IPS DF 19.7 (cell line): ENCODE results near the gene ADAMTSL1.

ENCODE experiments used
- DNase-seq: peaks from one replicate; pipeline ENCODE4 v3.0.0-alpha.2; 2013; ENCODE audit warnings: low read depth, low spot score

The ADAMTSL1 gene

DNA sequence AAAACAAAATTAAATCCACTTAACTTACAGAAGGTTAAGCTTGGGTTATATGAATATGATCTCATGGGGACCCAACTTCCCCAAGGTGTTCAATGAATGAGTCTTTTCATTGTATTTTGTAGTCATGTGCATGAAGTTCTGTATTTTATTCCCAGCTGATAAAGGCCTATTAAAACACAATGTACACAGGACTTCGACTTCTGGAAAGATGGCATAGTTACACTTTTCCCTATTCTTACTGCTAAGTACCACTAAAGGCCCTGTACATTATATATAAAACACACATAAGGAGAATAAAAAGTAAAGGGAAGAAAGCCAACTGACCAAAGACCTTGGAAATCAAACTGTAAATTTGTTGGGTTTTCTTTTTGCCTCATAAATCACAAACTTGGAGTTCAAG lies 336.6 kb downstream of the ADAMTSL1 start:
- DNase-seq = no peak

DNA sequence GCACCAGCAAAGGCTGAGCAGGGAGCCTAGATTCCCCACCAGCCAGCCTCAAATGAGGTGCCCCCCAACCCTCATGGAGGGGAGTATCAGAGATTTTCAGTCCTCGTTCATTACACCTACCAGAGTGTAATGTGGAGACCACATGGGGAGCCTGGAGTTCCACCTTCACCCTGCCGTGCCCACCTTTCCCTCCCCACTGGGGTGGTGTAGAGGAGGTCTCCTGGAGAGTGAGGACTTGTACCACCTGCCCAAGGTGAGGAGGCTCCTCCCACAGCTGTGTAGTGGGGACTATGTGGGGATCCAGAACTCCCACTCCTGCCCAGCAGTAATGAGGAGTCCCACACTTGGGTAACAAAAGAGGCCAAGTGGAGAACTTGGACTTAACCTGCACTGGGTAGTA lies 337.2 kb downstream of the ADAMTSL1 start:
- DNase-seq = no peak

DNA sequence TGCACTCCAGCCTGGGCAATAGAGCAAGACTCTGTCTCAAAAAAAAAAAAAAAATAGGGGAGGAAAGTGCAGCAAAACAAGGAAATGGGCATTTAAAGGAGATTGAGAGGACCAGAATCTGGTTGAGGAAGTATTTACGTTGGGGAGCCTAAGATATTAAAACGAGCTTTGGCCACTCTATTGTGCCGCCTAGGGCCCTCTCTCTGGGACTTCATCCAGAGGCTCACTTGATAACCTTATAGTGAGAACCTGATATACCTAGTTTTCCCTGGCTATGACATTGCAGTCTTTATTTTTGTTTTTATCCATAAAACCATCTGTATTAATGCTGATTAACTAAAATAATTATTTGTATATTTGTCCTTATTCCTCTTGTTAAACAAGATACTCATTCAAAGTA lies 345.5 kb downstream of the ADAMTSL1 start:
- DNase-seq = no peak

DNA sequence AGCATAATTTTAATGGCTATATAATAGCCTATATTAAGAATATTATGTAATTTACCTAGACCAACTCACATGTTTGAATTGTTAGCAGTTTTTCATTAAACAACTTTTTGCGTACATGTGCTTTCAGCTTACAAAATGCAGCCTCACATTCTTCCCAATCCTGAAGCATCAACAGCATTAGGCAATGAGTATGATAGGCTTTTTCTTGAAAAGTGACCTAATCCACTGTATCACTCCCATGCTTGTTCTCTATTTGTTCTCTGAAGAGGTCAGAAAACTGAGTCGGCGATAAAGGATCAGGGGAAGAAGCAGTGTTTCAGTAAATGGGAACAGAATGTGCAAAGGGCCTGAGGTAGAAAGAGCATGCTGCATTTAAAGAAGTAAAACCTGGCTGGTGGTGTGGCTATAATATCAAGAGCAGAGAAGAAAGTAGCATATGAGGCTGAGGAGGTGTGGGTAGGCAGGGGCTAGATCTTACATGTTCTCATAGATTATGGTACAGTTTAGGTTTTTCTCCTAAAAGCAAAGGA lies 346.7 kb downstream of the ADAMTSL1 start:
- no peak for DNase-seq

DNA sequence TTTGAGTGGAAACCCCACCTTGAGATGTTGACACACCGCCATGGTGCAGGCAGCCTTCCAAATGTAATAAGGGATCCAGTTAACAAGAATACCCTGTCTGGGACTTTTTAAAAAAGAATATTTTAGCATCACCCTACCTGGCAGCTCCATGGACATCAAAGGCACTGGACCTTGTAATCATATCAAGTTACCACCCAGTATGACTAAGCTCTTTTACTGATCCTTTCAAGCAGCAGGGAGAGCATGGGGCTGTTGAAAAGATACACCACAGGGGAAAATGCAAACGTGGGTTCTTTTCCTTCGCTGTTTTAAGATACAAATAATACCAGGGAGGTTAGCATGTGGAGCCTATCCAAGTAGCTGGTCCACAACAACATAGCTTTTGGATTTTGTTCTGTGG lies 347.8 kb downstream of the ADAMTSL1 start:
- no peak for DNase-seq

DNA sequence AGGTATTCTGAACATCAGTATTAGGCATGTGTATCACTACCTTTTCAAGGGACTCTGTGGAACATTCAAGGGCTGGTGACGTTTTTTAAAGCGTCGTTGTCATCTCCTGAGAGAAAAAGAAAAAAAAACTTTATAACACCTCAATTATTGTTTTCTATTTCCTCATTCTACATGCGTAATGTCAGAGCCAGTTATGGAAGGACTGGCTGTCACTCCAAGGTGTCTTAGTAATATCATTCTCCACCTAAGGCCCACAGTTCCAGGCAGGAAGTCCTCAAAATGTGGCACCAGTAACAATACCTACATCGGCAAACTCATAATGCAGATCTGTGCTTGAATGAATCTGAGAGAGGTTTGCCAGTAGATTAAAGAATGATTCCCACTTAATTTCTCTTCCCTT lies 348.9 kb downstream of the ADAMTSL1 start:
- no peak for DNase-seq

DNA sequence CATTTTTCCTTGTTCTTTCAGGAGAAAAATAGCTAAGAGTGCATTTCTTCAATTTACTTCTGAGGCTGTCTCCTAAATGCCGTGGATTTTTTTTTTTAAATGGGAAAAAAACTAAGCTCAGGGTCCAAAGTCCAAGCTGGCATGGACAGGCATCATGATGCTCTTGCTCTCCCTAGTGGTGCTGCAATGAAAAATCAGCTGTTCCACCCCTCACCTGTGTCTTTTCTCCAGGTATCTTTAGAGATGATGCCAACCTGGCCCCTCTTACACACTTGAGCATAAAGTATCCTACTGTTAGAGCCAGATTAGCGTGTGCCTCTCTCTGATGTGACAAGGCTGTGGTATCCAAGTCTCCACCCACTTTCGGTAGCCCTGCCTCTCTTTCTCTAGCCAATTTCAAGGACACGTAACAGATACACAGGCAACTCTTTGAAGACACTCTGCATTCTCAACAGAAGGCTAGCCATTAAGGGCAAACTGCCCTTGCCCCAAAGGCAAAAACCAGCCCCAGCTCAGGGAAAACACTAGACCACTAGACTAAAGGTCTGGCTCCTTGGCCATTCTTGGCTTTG lies 350.2 kb downstream of the ADAMTSL1 start:
- no peak for DNase-seq

DNA sequence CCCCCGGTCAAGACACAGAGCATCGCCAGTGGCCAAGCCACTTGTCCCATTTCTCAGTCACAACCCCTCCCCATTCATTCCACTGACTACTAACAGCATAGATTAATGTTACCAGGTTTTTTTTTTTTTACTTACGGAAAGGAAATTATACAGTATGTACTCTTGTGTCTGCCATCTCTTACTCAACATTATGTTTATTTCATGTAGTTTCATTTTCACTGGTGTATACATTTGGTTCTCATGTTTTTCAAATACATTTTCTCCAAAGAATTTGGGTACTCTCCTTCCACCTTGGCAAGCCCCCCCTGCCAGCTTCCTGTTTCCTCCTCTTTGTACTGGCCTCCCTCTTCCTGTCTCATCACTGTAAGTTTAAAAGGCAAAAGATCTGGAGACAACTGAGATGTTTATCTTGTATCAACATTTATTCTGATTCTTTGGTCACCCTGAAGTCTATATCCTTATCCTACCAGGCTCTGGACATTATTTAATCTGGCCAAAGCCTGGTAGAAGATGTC lies 351.8 kb downstream of the ADAMTSL1 start:
- DNase-seq = no peak

DNA sequence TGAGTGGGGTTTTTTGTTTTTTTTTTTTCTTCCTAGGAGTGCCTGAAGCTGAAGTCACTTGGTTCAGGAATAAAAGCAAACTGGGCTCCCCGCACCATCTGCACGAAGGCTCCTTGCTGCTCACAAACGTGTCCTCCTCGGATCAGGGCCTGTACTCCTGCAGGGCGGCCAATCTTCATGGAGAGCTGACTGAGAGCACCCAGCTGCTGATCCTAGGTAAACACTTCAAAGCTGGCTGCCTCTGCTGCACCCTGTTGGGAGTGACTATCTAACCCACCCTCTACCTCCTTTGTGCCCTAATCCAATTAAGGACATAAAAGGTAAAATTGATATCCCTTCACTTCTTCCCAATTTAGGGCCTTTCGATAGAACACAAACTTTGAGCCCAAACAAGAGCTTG lies 352.3 kb downstream of the ADAMTSL1 start:
- no peak for DNase-seq

DNA sequence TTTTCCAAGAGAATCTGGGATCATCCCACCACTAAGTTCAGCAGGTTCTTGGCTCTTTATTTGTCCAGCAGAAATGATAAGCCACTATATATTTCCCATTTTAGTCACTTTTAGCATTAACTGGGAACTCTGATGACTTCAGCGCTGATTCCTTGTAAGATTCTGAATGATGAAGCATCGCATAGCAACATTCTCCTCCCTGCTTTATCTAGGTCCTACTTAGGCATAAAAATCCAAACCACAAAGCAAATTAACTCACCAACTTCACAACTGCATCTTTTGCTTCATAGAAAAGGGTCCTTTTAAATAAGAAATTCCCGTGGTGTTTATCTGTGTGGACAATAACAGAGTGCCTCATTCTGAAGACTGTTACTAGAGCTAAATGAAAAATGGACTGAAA lies 355.1 kb downstream of the ADAMTSL1 start:
- no peak for DNase-seq

DNA sequence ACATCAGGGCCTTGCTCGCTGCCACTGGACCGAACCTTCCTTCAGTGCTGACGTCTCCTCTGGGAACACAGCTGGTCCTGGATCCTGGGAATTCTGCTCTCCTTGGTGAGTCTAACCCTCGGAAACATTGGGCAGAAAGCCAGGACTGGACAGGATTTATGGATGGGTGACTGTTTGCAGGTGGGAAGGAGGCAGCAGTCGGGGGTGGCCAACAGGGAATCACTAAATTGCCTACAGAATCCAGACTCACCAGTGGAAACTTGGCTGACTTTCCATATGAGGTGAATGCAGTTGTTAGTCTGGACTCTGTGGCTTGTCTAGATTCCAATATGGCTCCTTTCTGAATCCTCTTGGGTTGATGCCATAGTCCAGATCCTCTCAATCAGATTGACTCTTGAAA lies 355.9 kb downstream of the ADAMTSL1 start:
- no peak for DNase-seq

DNA sequence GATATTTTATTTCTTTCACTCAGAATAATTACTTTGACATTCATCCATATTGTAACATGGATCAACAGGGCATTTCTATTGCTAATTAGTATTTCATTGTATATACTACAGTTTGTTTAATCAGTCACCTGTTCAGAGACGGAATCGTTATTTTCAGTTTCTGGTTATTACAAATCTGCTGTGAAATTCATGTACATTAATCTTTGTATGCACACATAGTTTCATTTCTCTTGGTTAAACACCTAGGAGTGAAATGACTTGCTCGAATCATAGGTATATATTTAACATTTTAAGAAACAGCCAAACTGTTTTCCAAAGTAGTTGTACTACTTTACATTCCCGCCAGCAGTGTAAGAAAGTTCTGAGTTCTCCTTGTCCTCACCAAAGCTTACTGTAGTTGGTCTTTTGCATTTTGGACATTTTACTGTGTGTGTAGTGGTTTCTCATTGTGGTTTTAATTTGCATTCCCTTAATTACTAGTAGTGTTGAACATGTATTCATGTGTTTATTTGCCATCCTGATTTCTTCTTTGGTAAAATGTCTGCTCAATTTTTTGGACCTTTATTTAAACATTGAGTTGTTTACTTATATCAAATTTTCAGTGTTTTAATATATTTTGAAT lies 360.9 kb downstream of the ADAMTSL1 start:
- no peak for DNase-seq

DNA sequence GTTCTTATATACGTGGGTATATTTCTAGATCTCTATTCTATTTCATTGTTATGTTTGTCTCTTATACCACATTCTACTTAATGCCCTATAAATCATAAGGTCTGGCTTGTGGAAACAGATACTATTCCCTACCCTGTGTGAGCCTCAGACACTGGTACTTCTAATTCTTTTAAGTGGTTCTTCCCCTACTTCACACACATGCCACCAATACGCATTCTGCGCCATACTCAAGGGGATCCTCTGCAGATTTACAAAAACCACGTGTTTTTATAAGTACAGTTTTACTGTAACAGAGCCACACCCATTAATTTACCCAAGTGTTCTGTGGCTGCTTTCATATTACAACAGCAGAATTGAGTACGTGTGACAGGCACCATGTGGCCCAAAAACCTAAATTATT lies 363.4 kb downstream of the ADAMTSL1 start:
- no peak for DNase-seq

DNA sequence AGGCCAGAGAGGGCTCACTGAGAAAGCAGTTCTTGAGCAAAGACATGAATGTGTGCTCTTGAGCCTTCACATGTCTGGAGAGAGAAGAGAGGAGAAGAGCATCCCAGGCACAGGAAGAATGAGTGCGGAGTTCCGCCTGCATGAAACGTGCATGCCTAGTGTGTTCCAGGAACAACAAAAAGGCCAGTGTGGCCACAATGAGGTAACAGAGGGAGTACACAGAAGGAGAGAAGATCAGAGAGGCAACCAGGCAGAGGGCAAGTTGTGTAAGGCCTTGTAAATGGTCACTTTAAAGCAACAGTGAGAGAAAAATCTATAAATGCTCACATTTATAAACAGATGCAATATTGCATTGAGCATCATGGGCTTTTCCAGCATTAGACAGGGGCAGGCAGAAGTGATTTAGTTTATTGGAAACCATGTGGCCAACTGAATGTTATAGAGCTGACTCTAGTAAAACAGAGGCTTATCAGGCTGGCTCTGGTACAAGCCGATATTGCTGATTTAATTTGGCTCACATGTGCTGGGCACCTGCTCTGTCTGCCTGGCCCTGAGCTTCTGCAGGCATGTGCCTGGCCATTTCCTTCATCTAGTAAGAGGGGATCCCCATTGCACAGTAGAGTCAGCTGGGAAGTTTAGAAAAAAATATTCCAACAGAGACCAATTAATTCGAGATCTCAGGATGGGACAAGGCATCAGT lies 373.8 kb downstream of the ADAMTSL1 start:
- no peak for DNase-seq

DNA sequence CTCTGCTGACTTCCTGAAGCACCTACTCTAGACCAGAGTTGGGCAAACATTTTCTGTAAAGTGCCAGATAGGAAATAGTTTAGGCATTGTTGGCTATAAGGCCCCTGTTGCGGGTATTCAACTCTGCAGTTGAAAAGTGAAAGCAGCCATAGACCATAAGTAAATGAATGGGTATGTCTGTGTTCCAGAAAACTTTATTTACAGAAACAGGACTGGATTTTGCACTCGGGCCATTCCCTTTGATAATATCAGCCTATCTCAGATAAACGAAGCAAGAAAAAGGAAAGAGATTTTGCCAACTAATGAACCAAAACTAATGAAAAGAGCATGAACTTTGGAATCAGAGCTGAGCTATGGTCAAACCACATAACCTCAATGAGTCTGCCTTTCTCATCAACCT lies 374.7 kb downstream of the ADAMTSL1 start:
- no peak for DNase-seq

DNA sequence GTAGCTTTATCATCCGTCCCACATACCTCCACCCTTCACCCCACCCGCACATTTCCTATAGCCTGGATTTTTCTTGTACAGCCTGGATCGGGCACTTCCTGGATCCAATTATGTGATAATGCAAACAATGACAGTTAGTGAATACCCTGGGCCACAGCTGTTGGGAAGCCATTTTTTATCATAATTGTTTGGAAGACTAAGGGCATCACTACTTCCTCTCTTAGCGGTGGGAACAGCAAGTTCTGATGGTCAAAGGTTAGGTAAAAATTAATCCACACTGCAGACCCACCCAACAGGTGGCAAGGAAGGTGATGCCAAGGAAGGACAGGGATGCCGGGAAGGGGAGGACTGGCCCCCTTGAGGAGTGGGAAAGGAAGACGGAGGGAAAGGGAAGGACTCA lies 375.3 kb downstream of the ADAMTSL1 start:
- DNase-seq = no peak

DNA sequence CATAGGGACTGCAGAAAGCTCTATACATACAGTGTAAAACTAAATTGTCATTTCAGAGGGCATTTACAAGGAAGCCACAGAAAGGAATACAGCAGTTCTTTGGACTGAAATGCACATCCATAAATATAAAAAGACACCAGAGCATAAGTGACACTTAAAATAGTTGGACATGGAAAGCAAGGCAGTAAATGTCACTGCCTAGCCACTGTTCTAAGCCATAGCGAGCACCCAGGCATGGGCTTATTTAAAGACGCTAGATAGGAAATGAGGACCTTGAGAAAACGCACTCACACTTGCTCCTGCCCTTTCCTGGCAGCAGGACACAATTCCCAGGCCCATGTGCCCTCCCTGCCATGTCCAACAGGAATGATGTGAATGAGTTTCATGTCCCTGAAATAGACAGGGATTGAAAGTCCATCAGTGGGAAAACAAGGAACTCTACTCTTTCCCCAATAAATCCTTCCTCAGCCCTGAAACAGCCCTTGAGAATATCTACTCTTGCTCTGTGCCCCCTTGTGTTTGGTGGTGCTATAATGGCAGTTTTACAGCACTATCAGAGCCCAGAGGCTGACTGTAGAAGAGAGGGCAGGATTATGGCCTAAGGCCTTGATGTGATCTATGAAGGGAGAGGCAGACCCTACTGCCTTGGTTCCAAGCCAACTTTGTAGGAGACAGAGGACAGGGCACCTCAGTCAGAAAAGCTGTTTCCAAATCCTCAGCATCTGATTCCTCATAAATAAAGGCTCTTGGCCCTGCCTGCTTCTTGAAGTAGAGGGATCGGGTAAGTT lies 376.1 kb downstream of the ADAMTSL1 start:
- no peak for DNase-seq

DNA sequence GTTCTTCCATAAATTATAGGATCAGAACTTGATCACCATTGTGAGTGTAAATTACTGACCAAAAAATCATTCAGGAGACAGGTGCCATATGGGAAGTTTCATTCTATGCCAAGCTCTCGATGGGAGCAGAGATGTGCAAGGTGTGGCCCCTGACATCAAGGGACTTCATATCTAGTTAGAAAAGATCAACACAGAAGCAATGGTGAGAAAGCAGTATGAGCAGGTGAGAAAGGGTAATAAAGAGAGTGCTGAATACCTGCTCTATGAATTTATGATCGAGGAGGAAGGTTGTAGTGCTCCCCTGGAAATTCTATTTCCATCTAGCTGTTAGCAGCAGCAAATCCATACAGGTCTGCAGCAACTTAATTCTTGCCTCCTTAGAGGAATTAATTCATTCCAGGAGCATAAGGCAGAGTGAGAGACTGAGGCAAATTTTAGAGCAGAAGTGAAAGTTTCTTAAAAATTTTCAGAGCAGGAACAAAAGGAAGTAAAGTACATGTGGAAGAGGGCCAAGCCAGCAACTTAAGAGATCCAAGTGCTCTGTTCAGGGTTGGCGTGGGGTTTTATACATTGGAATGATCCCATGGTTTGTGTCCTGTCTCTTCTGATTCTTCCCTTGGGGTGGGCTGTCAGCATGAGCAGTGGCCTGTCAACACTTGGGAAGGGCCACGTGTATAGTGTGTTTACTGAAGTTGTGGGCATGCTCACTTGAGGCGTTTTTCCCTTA lies 377.3 kb downstream of the ADAMTSL1 start:
- no peak for DNase-seq

DNA sequence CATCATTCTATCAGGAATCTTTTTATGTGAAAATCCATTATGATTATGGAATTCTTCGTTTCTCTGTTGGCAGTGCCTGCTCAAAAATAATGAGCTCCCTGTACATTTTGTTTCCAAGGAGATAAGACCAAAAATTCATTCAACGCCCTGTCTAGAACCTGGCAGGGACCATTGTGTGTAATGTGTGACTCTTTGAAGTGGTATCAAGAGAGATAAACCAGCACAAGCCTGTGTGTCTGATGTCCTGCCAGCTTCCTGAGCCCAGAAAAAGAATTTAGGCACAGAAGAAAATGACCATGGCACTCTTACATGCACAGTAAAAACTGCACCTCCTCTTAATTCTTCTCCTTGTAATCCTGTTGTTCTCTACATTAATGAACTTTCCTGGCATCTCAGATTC lies 381.7 kb downstream of the ADAMTSL1 start:
- DNase-seq = no peak

DNA sequence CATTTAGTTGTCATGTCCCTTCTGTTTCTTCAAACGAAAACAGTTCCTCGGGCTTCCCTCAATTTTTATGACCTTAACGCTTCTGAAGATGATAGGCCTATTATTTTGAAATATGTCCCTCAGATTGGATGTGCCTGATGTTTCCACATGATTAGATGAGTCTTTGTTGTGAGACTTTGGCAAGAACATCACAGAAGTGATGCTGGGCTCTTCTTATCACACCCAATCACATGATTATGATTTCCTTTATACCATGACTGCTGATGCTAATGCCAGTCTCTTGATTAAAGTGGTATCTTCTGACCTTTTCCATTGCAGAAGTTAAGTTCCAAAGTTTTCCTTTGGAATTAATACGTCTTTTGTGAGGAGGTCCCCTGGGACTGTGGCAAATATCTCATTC lies 383.4 kb downstream of the ADAMTSL1 start:
- no peak for DNase-seq

DNA sequence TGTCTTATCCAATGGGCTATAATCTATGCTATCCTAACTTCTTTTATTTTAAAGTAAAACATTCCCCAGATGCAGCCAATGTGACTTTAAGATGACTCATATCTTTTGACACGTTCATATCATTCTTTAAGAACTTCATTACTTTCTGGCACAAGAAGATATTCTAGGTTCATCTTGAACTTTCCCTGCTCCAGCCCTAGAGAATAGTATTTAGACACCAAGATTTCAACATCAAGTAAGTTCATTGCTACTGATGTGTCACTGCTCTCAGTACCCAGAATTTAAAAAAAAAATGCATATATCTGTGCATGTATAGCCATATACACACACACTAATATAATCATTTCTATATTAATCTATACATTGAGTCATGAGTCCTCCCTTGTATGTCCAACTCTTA lies 383.8 kb downstream of the ADAMTSL1 start:
- DNase-seq = no peak
